Loucy (cell line): ENCODE data around the gene LXN.

Experiments
- H2AFZ ChIP-seq: fragments of 200-600 bp; sonication (generic); 2 replicates; pipeline ENCODE4 v1.6.0; 2016; ENCODE audit warnings: antibody characterized with exemption, mild to moderate bottlenecking, low read length, moderate library complexity
- H3F3A ChIP-seq: fragments of 200-600 bp; 2 replicates; pipeline ENCODE4 v1.6.0; 2016; ENCODE audit warnings: antibody characterized with exemption, low read depth, mild to moderate bottlenecking
- H3K27me3 ChIP-seq: fragments of 200-600 bp; sonication (generic); 2 replicates; pipeline ENCODE4 v1.6.1; 2014; ENCODE audit warnings: low read length, mild to moderate bottlenecking; ENCODE audit not compliant: insufficient read depth, poor library complexity, severe bottlenecking
- H3K36me3 ChIP-seq: fragments of 200-600 bp; sonication (generic); 2 replicates; pipeline ENCODE4 v1.6.1; 2016; ENCODE audit warnings: low read length; ENCODE audit not compliant: insufficient read depth
- H3K4me1 ChIP-seq: fragments of 200-600 bp; sonication (generic); 2 replicates; pipeline ENCODE4 v1.5.1; 2014; ENCODE audit warnings: low read length, mild to moderate bottlenecking; ENCODE audit not compliant: insufficient read depth, poor library complexity, severe bottlenecking
- H3K4me2 ChIP-seq: fragments of 200-600 bp; sonication (generic); 2 replicates; pipeline ENCODE4 v1.6.0; 2014; ENCODE audit warnings: antibody characterized with exemption, low read length, low read depth, mild to moderate bottlenecking; ENCODE audit not compliant: poor library complexity, severe bottlenecking
- H3K4me3 ChIP-seq: fragments of 200-600 bp; sonication (generic); 2 replicates; pipeline ENCODE4 v1.5.1; 2014; ENCODE audit warnings: low read length, mild to moderate bottlenecking, mixed read lengths; ENCODE audit not compliant: poor library complexity, severe bottlenecking
- H3K79me2 ChIP-seq: fragments of 200-600 bp; sonication (generic); 2 replicates; pipeline ENCODE4 v1.6.1; 2014; ENCODE audit warnings: low read length; ENCODE audit not compliant: insufficient read depth
- H3K9ac ChIP-seq: fragments of 200-600 bp; sonication (generic); 2 replicates; pipeline ENCODE4 v1.6.0; 2014; ENCODE audit warnings: mild to moderate bottlenecking, low read depth, low read length, moderate library complexity; ENCODE audit not compliant: poor library complexity, severe bottlenecking
- H3K9me2 ChIP-seq: fragments of 200-600 bp; sonication (generic); replicated peaks from 2 replicates; pipeline ENCODE4 v1.6.1; 2016; ENCODE audit warnings: low read depth, low read length, mixed read lengths
- H3K9me3 ChIP-seq: fragments of 200-600 bp; sonication (generic); 2 replicates; pipeline ENCODE4 v1.6.1; 2014; ENCODE audit warnings: mild to moderate bottlenecking, antibody characterized with exemption, low read length, low read depth; ENCODE audit not compliant: insufficient read depth
- H4K20me1 ChIP-seq: fragments of 200-600 bp; sonication (generic); 2 replicates; pipeline ENCODE4 v1.6.0; 2014; ENCODE audit warnings: antibody characterized with exemption, low read length, mild to moderate bottlenecking; ENCODE audit not compliant: insufficient read depth, poor library complexity, severe bottlenecking
- CTCF ChIP-seq: fragments of 200-600 bp; sonication (generic); conservative IDR thresholded peaks from 2 replicates; pipeline ENCODE4 v1.5.1; 2014; ENCODE audit warnings: mild to moderate bottlenecking, antibody characterized with exemption, low read length
- EZH2phosphoT487 ChIP-seq: fragments of 200-600 bp; IDR thresholded peaks from 2 replicates; pipeline ENCODE4 v1.6.1; 2018; ENCODE audit warnings: antibody characterized with exemption, mild to moderate bottlenecking, moderate library complexity, borderline replicate concordance

The LXN gene

DNA sequence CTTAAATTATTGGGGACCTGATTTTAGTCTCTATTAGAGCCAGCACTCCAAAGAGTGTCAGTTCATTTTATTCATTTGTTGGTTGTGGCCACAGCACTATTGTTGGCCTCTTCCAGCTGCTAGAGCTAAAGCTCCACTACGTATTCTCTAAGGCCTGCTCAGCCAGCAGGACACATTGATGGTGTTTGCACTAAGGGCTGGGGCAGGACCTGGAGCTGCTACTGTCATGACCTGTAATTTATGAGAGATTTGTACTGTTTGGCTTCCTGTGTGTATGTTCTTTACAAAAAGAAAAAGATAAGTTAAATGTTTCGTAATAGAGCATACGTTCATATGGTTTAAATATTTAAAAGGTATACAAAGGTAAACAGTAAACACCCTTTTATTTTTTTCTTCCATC lies 20.0 kb downstream of the LXN start:
- Histone ChIP-seq H3K9me2 (no peaks in the 10 kb centered on the region), H3K4me1 (peaks cover 13% of the 10 kb centered on the region), H3K36me3 (peaks cover 58% of the 10 kb centered on the region; the same call in 1 of the 2 replicates)

GRCh38 chr3:158651192-158651591 lies 21.3 kb downstream of the LXN start:
- Histone ChIP-seq H3K9me3 (no peaks in the 10 kb centered on the region), H3K4me1 (peaks cover 17% of the 10 kb centered on the region), H3K36me3 (peaks cover 48% of the 10 kb centered on the region; the same call in 1 of the 2 replicates), H3K79me2 (peaks cover 28% of the 10 kb centered on the region), H3K9ac (no peak overlapping the region), H3K9me2 (no peaks in the 10 kb centered on the region), H2AFZ (no peak overlapping the region), H3K27me3 (no peaks in the 10 kb centered on the region), H3F3A (no peaks in the 10 kb centered on the region), H3K4me2 (no peak overlapping the region), H4K20me1 (peaks cover 3% of the 10 kb centered on the region), H3K4me3 (no peak overlapping the region)
- TF ChIP-seq CTCF (no peak), EZH2phosphoT487 (no peak)

More for the DNA sequence above, 20.0 kb downstream of the LXN start:
- peaks cover 16% of the 10 kb centered on the region for H3K79me2 ChIP-seq
- no peak overlapping the region for H3K9ac ChIP-seq
- H3K4me3 ChIP-seq = no peak overlapping the region
- H2AFZ ChIP-seq = no peak overlapping the region
- H3F3A ChIP-seq = no peaks in the 10 kb centered on the region
- no peaks in the 10 kb centered on the region for H3K9me3 ChIP-seq
- no peak for TF ChIP-seq CTCF
- TF ChIP-seq EZH2phosphoT487 = no peak
- H4K20me1 ChIP-seq = no peaks in the 10 kb centered on the region
- H3K4me2 ChIP-seq = no peak overlapping the region
- no peaks in the 10 kb centered on the region for H3K27me3 ChIP-seq

DNA sequence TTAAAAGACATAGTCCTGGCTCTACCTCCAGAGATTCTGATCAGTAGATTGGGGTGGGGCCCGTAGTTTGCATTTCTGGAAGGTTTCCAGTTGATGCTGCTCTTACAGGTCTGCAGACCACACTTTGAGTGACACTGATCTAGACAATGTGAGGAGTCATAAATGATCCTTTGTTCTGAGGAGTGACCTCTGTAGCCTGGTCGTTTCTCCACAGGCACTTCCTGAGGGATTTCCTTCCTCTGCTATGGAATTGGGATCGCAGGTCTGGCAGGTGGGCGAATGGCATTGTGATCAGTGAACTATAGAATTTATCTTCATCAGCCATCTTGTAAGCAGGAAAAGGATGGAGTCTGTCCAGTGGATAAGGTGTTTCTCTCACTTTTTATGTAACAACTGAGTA lies 22.7 kb downstream of the LXN start:
- peaks cover 42% of the 10 kb centered on the region for H3K79me2 ChIP-seq
- peak overlapping the region; percentile 27 for H3K4me2 ChIP-seq
- H3K9ac ChIP-seq = no peak overlapping the region
- no peaks in the 10 kb centered on the region for H3F3A ChIP-seq
- TF ChIP-seq EZH2phosphoT487 (no peak), CTCF (no peak)
- H3K9me2 ChIP-seq = no peaks in the 10 kb centered on the region
- H3K9me3 ChIP-seq = no peaks in the 10 kb centered on the region
- H3K36me3 ChIP-seq = peaks cover 35% of the 10 kb centered on the region; the same call in 1 of the 2 replicates
- H3K4me3 ChIP-seq = no peak overlapping the region
- H3K27me3 ChIP-seq = no peaks in the 10 kb centered on the region
- H3K4me1 ChIP-seq = peaks cover 25% of the 10 kb centered on the region
- H2AFZ ChIP-seq = no peak overlapping the region
- H4K20me1 ChIP-seq = peaks cover 16% of the 10 kb centered on the region
